Measurements from ENCODE around the gene PGPEP1.

DNA sequence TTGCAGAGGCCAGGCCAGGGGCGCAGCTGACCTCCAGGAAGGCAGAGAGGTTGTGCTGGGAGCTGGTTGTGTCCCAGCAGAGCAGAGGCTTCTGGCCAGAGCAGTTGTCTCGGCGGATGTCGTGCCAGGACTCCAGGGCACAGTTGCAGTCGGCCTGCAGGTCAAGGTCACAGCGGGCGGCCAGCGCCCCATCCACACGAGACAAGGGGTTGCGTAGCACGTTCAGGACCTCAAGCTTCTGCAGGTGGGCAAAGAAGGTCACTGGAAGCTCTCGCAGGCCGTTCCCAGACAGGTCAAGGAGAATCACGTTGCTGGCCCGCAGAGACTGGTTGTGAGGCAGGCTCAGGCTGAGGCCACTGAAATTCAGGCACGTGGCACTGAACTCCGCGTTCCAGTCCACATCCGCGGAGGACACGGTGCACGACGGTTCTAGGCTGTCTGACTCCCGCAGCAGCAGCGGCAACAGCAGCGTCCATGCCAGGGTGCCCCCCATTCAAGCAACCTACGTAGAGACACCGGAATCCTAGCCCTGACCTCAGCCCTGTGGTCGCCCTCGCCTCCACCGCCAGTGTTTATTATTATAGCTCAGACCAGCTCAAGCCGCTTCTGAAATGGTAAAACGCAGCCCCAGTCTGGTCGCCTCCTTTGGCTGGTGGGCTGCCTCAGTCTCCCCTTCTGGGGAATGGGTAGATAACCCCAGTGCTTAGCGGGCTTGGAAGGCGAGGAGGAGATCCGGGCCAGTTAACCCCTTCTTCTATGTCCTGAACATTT, 56.3 kb downstream of the PGPEP1 start:
- TF ChIP-seq CTCF (IDR thresholded peaks at IDR 0.05 in 2 of 3, conservative IDR thresholded peaks at IDR 0.05 in 1 of 3; ENCODE audit: control insufficient read depth in 2 of 3, extremely low read depth in 1 of 3, insufficient read depth in 1 of 3, low read depth in 3 of 3, low read length in 3 of 3) (no peak), ASH2L (IDR thresholded peaks at IDR 0.05; ENCODE audit: borderline replicate concordance, low read depth) (no peak), HDAC2 (IDR thresholded peaks at IDR 0.05) (no peak), CHD2 (IDR thresholded peaks at IDR 0.05; ENCODE audit: borderline replicate concordance, low read depth, low read length) (no peak)
